Adrenal gland (tissue), 12 donors: ENCODE results near the gene PRSS2. TPM values are rescaled to one million over a fixed set of nuclear protein-coding genes. Genes with fewer than 3 reads are reported as not detected.

Source experiments
- DNase-seq, 7 donors: peaks; one replicate each; pipeline ENCODE4 v3.0.0-alpha.2; 2019 to 2020
- H3K27ac ChIP-seq, 5 donors: fragments of 200-600 bp; sonication (generic) in 4 of 5; 1 replicate in 3 of 5; 2 replicates in 2 of 5; pipeline versions ENCODE4 v1.5.1 to v1.8.0; 2016 to 2020; ENCODE audit warnings: mild to moderate bottlenecking in 1 of 5
- H3K27me3 ChIP-seq: fragments of 200-600 bp; 2 replicates; pipeline ENCODE4 v1.8.0; 2021
- H3K36me3 ChIP-seq, 2 donors: fragments of 200-600 bp; replicated peaks in 1 of 2; 1 replicate in 1 of 2; 2 replicates in 1 of 2; pipeline versions ENCODE4 v1.5.1 to v1.8.0; 2018 to 2022
- H3K4me1 ChIP-seq, 2 donors: fragments of 200-600 bp; replicated peaks in 1 of 2; 1 replicate in 1 of 2; 2 replicates in 1 of 2; pipeline versions ENCODE4 v1.5.1 to v1.8.0; 2018 to 2021
- H3K4me3 ChIP-seq, 4 donors: fragments of 200-600 bp; sonication (generic) in 3 of 4; one replicate each; pipeline ENCODE4 v1.5.1; 2016 to 2018
- H3K9me3 ChIP-seq, 3 donors: fragments of 200-600 bp; sonication (generic) in 1 of 3; replicated peaks in 1 of 3; 1 replicate in 2 of 3; 2 replicates in 1 of 3; pipeline versions ENCODE4 v1.5.1 to v1.8.0; 2016 to 2021
- CTCF ChIP-seq, 6 experiments: fragments of 450-650 bp in 4 of 6; fragments of 200-600 bp in 2 of 6; sonication (generic) in 1 of 6; IDR thresholded peaks; 1 replicate in 5 of 6; 2 replicates in 1 of 6; pipeline versions ENCODE4 v1.5.1 to v1.8.0; 2016 to 2021; ENCODE audit warnings: antibody characterized with exemption in 6 of 6, mild to moderate bottlenecking in 2 of 6, moderate library complexity in 1 of 6
- POLR2A ChIP-seq, 2 donors: fragments of 450-650 bp; IDR thresholded peaks; one replicate each; pipeline ENCODE4 v1.6.1; 2017; ENCODE audit warnings: antibody characterized with exemption in 2 of 2, mild to moderate bottlenecking in 2 of 2, moderate library complexity in 1 of 2
- WGBS, 4 donors: extraction: QIAGEN DNeasy Blood & Tissue Kit in 2 of 4; methylation state at CpG; one replicate each; pipeline versions ENCODE4 v1.1.5 to v1.1.7; 2013 to 2017; 5-methylcytosine and 5-hydroxymethylcytosine counted together
- intact Hi-C, 2 donors: fragments of 100-400 bp; cut with DNase I; formaldehyde crosslinking; loops; one replicate each; pipeline versions ENCODE4 v1.14.1 to v1.15.0; 2022 to 2023
- polyA plus RNA-seq, 3 donors: library from polyadenylated mRNA; stranded (reverse); fragments of 200-250 nt in 2 of 3; fragments of 350-450 nt in 1 of 3; fragmentation: Illumina TruSeq in 1 of 3; extraction: RNeasy Lipid Tissue Mini Kit (QIAGEN cat#74804) in 1 of 3; gene quantifications; one replicate each; pipeline ENCODE4 v1.2.3, GENCODE V29; 2013 to 2014
- total RNA-seq, 9 donors: library from RNA; depleted of rRNA in 4 of 9; stranded (reverse); fragments of >200 nt in 4 of 9; fragments of 120-200 nt in 1 of 9; fragmentation: NEBNext Ultra II Directional in 1 of 9; extraction: Animal tissue kit (Norgen Biotek cat#: 25700) in 1 of 9; gene quantifications; one replicate each; pipeline versions ENCODE4 v1.1.0 to v1.2.4, GENCODE V29; 2013 to 2023
- donor health status: healthy with polysubstance abuse.
- donor health status: Bipolar disorder and iron deficiency.
- donor health status: DM: yes; HTN: yes; CAD: no.
- donor health status: DM: no; HTN: no; CAD: no.
- donor health status: DM: no; HTN: no; CAD: no.
- donor health status: DM: yes; HTN: yes; CAD: no.

PRSS2 gene
- total and polyA plus RNA-seq, 12 donors, result 2.8 to 43.4 (median 4.8) TPM; not detected in 7

DNA sequence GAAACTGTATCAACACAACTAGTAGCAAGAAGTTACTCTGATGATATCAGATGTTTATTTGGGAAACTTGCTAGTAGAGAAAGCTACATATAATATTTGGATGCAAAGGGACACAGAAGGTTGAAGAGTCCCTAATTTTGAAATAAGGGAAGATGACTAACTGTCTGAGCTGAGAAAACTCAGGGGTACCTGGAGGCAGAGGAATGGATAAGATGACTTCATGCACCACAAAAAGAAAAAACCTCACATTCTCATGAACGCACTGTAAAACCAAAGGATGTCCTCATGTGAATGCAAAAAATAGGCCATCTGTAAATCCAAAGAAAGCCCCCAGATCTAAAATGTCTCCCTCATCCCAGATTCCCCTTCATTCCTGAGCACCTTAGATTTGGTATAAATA is 29.3 kb downstream of the PRSS2 start:
- intact Hi-C loops, result no loop called here
- peaks cover 33% of the 10 kb centered on the region for H3K27me3 ChIP-seq
- no peaks in the 10 kb centered on the region for H3K36me3 ChIP-seq
- H3K9me3 ChIP-seq, result no peaks in the 10 kb centered on the region
- H3K27ac ChIP-seq, result no peak overlapping the region
- H3K4me1 ChIP-seq, result peaks cover 7 to 14% of the 10 kb centered on the region in 2 donors
- WGBS, 4 donors, result 74 to 100% (median 83%) methylated on average over 1 of the region's 1 CpG
- no peak overlapping the region for H3K4me3 ChIP-seq
- TF ChIP-seq CTCF (IDR thresholded peaks at IDR 0.05) (no peak), POLR2A (IDR thresholded peaks at IDR 0.05) (no peak)
- DNase-seq, result no peak

GRCh38 chr7:142800699-142801260 is 30.0 kb downstream of the PRSS2 start:
- WGBS, 4 donors, result 65 to 85% (median 77%) methylated on average over 3 to 7 of the region's 7 CpGs
- H3K4me3 ChIP-seq, result no peak overlapping the region
- peaks cover 31% of the 10 kb centered on the region for H3K27me3 ChIP-seq

GRCh38 chr7:142801601-142802295 is 31.0 kb downstream of the PRSS2 start:
- Histone ChIP-seq H3K27ac (no peak overlapping the region), H3K9me3 (no peaks in the 10 kb centered on the region), H3K36me3 (no peaks in the 10 kb centered on the region), H3K4me1 (peaks cover 7 to 11% of the 10 kb centered on the region in 2 donors), H3K27me3 (peaks cover 21% of the 10 kb centered on the region), H3K4me3 (no peak overlapping the region)
- 79 to 90% (median 84%) methylated on average over 8 of the region's 8 CpGs for WGBS, 4 donors
- intact Hi-C loops, result no loop called here
- TF ChIP-seq CTCF (IDR thresholded peaks at IDR 0.05) (no peak), POLR2A (IDR thresholded peaks at IDR 0.05) (no peak)
- DNase-seq, result no peak

More at GRCh38 chr7:142800699-142801260, 30.0 kb downstream of the PRSS2 start:
- Histone ChIP-seq H3K4me1 (peaks cover 7 to 14% of the 10 kb centered on the region in 2 donors), H3K27ac (no peak overlapping the region), H3K9me3 (no peaks in the 10 kb centered on the region), H3K36me3 (no peaks in the 10 kb centered on the region)
- DNase-seq, result peak in 1 of 7 donors; percentile 20
- intact Hi-C loops, result no loop called here
- TF ChIP-seq CTCF (IDR thresholded peaks at IDR 0.05) (no peak), POLR2A (IDR thresholded peaks at IDR 0.05) (no peak)

- H3K4me1 ChIP-seq, result peaks cover 2 to 6% of the 10 kb centered on the region in 2 donors
- TF ChIP-seq POLR2A (IDR thresholded peaks at IDR 0.05), result no peak
- no peak for TF ChIP-seq CTCF (IDR thresholded peaks at IDR 0.05)
- no peak for DNase-seq
- H3K36me3 ChIP-seq, result no peaks in the 10 kb centered on the region
- 61 to 84% (median 68%) methylated on average over 3 of the region's 3 CpGs for WGBS, 4 donors
- no peak overlapping the region for H3K4me3 ChIP-seq
- peaks cover 16% of the 10 kb centered on the region for H3K27me3 ChIP-seq
- H3K9me3 ChIP-seq, result no peaks in the 10 kb centered on the region
- H3K27ac ChIP-seq, result no peak overlapping the region
- intact Hi-C loops, result no loop called here
Observed at GRCh38 chr7:142802301-142802700, 31.5 kb downstream of the PRSS2 start.
